Urinary bladder (tissue), 4 donors: ENCODE data around the gene NMD3. TPM values are rescaled to one million over a fixed set of nuclear protein-coding genes. Genes with fewer than 3 reads are reported as not detected.
A peak's percentile ranks its signal among the peaks of the same experiment; 100 is the strongest.
"Not testable (repeated sequence)": the region's sequence is repeated elsewhere in the genome, so short reads cannot be mapped to it uniquely, and the experiment has no call there.

Experiments
- DNase-seq: peaks from one replicate; pipeline ENCODE4 v3.0.0-alpha.2; 2015; ENCODE audit errors: extremely low spot score
- H3K27ac ChIP-seq: one replicate; pipeline ENCODE4 v1.5.1; 2013; ENCODE audit warnings: low read depth, mild to moderate bottlenecking, moderate library complexity
- H3K36me3 ChIP-seq: one replicate; pipeline ENCODE4 v1.6.1; 2013; ENCODE audit warnings: mild to moderate bottlenecking, moderate library complexity; ENCODE audit not compliant: insufficient read depth
- H3K4me1 ChIP-seq: one replicate; pipeline ENCODE4 v1.6.1; 2013; ENCODE audit warnings: mild to moderate bottlenecking, moderate library complexity; ENCODE audit not compliant: insufficient read depth
- H3K4me3 ChIP-seq: one replicate; pipeline ENCODE4 v1.5.1; 2013; ENCODE audit warnings: low read depth, low read length
- WGBS: extraction: QIAGEN DNeasy Blood & Tissue Kit; methylation state at CpG from one replicate; pipeline ENCODE4 v1.1.7; 2013; 5-methylcytosine and 5-hydroxymethylcytosine counted together
- polyA plus RNA-seq: library from polyadenylated mRNA; stranded (reverse); fragments of 200-250 nt; gene quantifications from one replicate; pipeline ENCODE4 v1.2.3, GENCODE V29; 2013
- total RNA-seq: library from RNA; depleted of rRNA; stranded (reverse); fragments of >200 nt; gene quantifications from one replicate; pipeline ENCODE4 v1.2.3, GENCODE V29; 2014
- donor health status: healthy with polysubstance abuse.
- donor health status: healthy.

The NMD3 gene
- total RNA-seq, result 106 TPM
- 37.4 TPM for polyA plus RNA-seq

GRCh38 chr3:161220850-161221753, at the start of gene NMD3:
Gene NMD3 (plus strand): TSS chr3:161221311. CDS start chr3:161222014, 703 bp downstream.
- peak; percentile 96 for DNase-seq
- Histone ChIP-seq H3K27ac (peak within 1 kb of the TSS; percentile 92), H3K36me3 (no peaks in the 10 kb centered on the region), H3K4me1 (peaks cover 2% of the 10 kb centered on the region), H3K4me3 (peak within 1 kb of the TSS; percentile 100)
- WGBS, result under 1% methylated on average over 71 of the region's 71 CpGs

DNA sequence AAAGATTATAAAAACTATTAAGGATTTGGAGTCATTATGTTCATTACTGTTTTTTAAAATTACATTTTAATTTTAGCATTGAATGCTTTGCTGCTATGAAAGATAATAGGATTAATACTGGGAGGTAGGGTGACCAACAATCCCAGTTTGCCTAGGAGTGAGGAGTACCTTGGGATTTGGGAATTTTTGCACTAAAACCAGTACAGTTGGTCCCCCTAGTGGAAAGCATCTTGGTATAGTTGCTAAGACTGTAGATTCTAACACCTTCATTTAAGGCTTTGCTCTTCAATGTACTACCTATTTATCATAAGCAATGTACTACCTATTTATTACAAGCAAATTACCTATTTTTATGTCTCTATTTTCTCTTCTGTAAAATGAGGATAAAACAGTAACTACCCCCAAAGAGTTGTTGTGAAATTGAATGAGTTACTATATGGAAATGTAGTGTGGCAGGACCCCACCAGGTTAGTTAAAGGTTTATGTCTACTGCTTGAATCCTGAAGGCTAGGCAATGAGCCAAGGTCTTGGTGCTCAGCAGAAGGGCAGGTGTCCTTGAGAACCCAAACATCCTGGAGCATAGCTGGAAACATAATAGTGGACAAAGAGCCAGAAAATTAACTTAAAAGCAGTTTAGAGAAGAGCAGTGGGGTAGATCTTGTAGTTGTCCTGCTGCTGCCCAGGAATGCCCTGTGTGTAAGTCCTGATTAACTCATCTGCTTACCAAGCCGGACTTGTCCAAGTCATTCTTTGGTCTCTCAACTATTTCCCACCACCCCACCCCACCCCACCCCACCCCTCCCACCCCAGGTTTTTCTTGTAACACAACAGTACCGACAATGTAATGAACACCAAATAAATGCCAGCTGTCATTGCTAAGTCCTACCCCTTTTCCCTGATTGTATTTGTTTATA, 49.2 kb upstream of the NMD3 start:
- 76% methylated on average over 2 of the region's 2 CpGs for WGBS
- no peaks in the 10 kb centered on the region for H3K36me3 ChIP-seq

DNA sequence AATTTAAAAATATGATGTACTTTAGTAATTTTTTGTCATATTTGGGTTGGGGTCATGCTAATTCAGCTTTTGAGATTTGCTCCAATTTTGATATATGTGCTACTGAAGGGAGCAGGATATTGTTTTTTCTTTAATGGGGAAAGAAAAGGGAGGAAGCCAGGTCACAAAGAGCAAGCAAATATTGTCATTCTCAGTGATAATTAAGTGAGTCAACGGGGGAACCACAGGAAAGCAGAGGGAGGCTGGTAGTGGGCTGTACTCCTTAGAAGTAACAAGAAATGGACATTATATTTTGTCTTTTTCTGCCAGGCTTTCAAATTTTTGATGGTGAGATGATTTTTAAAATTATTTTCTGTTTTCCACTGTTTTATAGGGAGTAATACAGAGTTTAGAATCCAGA, 45.6 kb upstream of the NMD3 start:
- Histone ChIP-seq H3K36me3 (no peaks in the 10 kb centered on the region), H3K27ac (no peak overlapping the region), H3K4me3 (no peak overlapping the region), H3K4me1 (no peaks in the 10 kb centered on the region)
- 65% methylated on average over 1 of the region's 1 CpG for WGBS
- DNase-seq, result no peak

More for the DNA sequence above, 49.2 kb upstream of the NMD3 start:
- no peak overlapping the region for H3K4me3 ChIP-seq
- DNase-seq, result no peak
- no peak overlapping the region for H3K27ac ChIP-seq
- H3K4me1 ChIP-seq, result no peaks in the 10 kb centered on the region

DNA sequence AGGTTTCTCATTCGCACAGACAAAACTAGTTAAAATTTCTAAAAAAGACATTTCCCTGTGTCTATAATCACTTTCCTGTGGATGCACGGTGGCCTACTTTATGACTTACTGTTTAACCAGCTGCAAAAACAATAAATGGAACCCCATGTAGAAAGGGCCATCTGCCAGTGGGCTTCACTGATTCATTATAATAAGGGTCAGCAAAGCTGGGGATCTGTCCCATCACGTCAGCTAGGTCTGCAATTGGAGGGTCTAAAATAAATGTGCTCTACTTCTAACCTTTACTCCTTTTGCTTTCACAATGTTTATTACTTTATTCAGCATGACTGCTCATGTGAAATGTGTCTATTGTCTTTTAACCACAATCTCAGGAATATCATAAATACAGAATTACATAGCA, 43.1 kb upstream of the NMD3 start:
- H3K4me3 ChIP-seq, result no peak overlapping the region
- no peak overlapping the region for H3K27ac ChIP-seq
- no peaks in the 10 kb centered on the region for H3K4me1 ChIP-seq
- no peak for DNase-seq
- no peaks in the 10 kb centered on the region for H3K36me3 ChIP-seq
- 67% methylated on average over 3 of the region's 3 CpGs for WGBS

- H3K4me3 ChIP-seq, H3K4me1 ChIP-seq, H3K36me3 ChIP-seq, DNase-seq, H3K27ac ChIP-seq: not testable (repeated sequence)
- WGBS, result 34% methylated on average over 1 of the region's 1 CpG
These were observed 39.7 kb upstream of the NMD3 start for GRCh38 chr3:161181371-161181770.

- no peaks in the 10 kb centered on the region for H3K4me1 ChIP-seq
- no peak for DNase-seq
- H3K4me3 ChIP-seq, result no peak overlapping the region
- H3K27ac ChIP-seq, result no peak overlapping the region
- WGBS, result 35% methylated on average over 2 of the region's 2 CpGs
- no peaks in the 10 kb centered on the region for H3K36me3 ChIP-seq
These were observed 34.1 kb upstream of the NMD3 start for GRCh38 chr3:161187046-161187445.

DNA sequence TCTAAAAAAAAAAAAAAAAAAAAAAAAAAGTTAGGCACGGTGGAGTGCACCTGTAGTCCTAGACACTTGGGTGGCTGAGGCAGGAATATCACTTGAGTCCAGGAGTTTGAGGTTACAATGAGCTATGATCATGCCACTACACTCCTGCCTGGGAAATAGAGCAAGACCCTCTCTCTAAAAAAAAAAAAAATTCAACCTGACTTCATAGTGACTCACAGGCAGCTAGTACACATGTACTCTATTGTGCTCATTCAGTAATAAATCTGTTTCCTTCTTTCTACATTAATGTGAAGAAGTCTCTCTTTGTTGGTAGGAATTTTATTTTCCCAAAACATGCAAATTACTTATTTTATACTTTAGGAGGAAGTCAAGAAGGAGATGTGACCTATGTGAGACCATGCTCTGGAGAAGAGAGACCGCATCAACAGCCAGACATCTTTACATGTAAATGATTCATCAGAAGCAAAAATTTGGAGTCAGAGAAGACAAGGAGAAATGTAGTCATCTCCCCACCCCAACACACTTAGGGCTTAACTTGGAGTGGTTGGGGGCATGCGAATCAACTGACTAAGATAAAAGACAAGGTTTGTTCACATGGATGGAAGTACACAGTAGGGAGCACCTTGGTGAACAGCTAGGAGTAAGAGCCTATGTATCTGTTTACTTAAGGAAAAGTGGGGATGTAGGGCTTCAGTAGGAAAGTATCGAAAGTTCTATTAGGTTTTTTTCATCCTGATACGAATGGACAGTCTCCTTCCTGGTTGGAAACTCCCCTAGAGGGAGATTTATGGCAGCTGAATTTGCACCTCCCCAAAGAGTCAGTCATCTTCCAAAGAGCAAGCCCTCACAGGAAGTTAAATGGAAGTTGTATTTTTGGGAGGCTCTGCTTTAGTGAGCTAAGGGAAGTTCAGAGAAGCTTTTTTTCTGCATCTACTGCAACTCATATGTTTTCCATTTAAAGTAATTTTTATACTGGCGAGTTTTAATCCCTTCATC, 23.0 kb upstream of the NMD3 start:
- Histone ChIP-seq H3K4me1 (no peaks in the 10 kb centered on the region), H3K4me3 (no peak overlapping the region), H3K36me3 (no peaks in the 10 kb centered on the region), H3K27ac (no peak overlapping the region)
- DNase-seq, result no peak
- WGBS, result 85% methylated on average over 6 of the region's 6 CpGs

- no peak for DNase-seq
- no peak overlapping the region for H3K4me3 ChIP-seq
- H3K27ac ChIP-seq, result no peak overlapping the region
- no peaks in the 10 kb centered on the region for H3K36me3 ChIP-seq
- H3K4me1 ChIP-seq, result no peaks in the 10 kb centered on the region
- 84% methylated on average over 3 of the region's 3 CpGs for WGBS
These were observed 21.2 kb upstream of the NMD3 start for GRCh38 chr3:161199926-161200325.

GRCh38 chr3:161203485-161204098, 17.5 kb upstream of the NMD3 start:
- no peaks in the 10 kb centered on the region for H3K4me1 ChIP-seq
- no peak overlapping the region for H3K27ac ChIP-seq
- no peaks in the 10 kb centered on the region for H3K36me3 ChIP-seq
- H3K4me3 ChIP-seq, result no peak overlapping the region
- DNase-seq, result no peak
- WGBS, result 92% methylated on average over 4 of the region's 4 CpGs

- no peak overlapping the region for H3K4me3 ChIP-seq
- 86% methylated on average over 4 of the region's 4 CpGs for WGBS
- DNase-seq, result no peak
- no peaks in the 10 kb centered on the region for H3K36me3 ChIP-seq
- no peaks in the 10 kb centered on the region for H3K4me1 ChIP-seq
- no peak overlapping the region for H3K27ac ChIP-seq
These were observed 12.2 kb upstream of the NMD3 start for GRCh38 chr3:161208931-161209330.

DNA sequence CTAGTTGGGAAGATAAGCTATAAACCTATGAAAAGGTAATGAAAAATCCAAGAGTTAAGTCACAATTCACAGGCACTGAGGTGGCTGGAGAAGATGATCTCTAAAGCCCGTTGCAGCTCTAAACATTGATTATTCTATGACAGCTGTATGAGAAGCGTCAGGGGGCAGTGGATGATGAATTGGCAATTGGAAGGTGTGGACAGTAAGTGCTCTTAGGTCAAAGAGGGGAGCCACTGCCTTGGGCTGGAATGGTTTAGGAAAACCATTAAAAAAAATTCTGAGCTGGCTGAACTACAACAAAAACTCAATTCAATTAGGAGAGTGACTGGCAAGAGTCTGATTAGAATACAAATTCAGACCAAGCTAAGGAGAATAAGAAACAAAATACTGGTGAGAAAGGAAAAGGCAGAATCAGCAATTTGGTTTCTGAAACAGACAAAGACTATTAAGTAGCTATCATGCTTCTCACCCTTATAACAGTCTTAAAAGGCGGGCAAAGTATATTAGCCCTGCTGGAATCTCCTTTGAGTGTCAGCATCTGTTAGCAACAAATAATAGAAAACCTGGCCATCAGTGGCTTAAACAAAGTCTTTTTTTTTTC, 8.8 kb upstream of the NMD3 start:
- no peak overlapping the region for H3K4me3 ChIP-seq
- WGBS, result 72% methylated on average over 3 of the region's 3 CpGs

GRCh38 chr3:161212906-161213305, 8.2 kb upstream of the NMD3 start:
- Histone ChIP-seq H3K36me3 (no peaks in the 10 kb centered on the region), H3K4me1 (no peaks in the 10 kb centered on the region), H3K4me3 (no peak overlapping the region), H3K27ac (no peak overlapping the region)
- DNase-seq, result no peak

More for the DNA sequence above, 8.8 kb upstream of the NMD3 start:
- no peaks in the 10 kb centered on the region for H3K4me1 ChIP-seq
- no peak overlapping the region for H3K27ac ChIP-seq
- no peaks in the 10 kb centered on the region for H3K36me3 ChIP-seq
- no peak for DNase-seq
